Measurements from ENCODE around the gene FAM3C. TPM values are rescaled to one million over a fixed set of nuclear protein-coding genes. Genes with fewer than 3 reads are reported as not detected.

Gene FAM3C
- total and polyA plus RNA-seq, 10 of the 15 experiments (the other 5 are each of a cell fraction or from before 2014, with no cell fraction given) = 11.0 to 110 (median 27.8) TPM

GRCh38 chr7:121395961-121396757 lies at the start of gene FAM3C (continued):
- TF ChIP-seq ZNF687 (IDR thresholded peaks at IDR 0.05) (peak; percentile 78), BCL11A (IDR thresholded peaks at IDR 0.05; ENCODE audit: low read depth, low read length) (no peak; the same call in 1 of the 2 replicates), FOS (IDR thresholded peaks at IDR 0.05; ENCODE audit: borderline replicate concordance, extremely low read depth, insufficient read length) (no peak), MYC (IDR thresholded peaks at IDR 0.05; ENCODE audit: insufficient read depth, insufficient read length, insufficient replicate concordance, low read length, severe bottlenecking) (no peak), STAT3 (IDR thresholded peaks at IDR 0.05; ENCODE audit: low read depth, low read length) (no peak), CBX5 (IDR thresholded peaks at IDR 0.05; ENCODE audit: low read depth) (peak; percentile 95), CBFB (IDR thresholded peaks at IDR 0.05; ENCODE audit: low read depth) (no peak; the same call in 1 of the 2 replicates), PRDM15 (CRISPR knock-in tag; IDR thresholded peaks at IDR 0.05) (no peak), WRNIP1 (IDR thresholded peaks at IDR 0.05; ENCODE audit: borderline replicate concordance, low read depth, low read length) (no peak), KLF5 (IDR thresholded peaks at IDR 0.05; ENCODE audit: partially characterized antibody) (peak; percentile 88), EGR1 (IDR thresholded peaks at IDR 0.05; ENCODE audit: borderline replicate concordance in 1 of 2, low read depth in 2 of 2, low read length in 2 of 2) (peak in 1 of 2 experiments; percentile 98; a peak in 2 of 3 replicates), MEF2B (IDR thresholded peaks at IDR 0.05; ENCODE audit: partially characterized antibody, poor library complexity, severe bottlenecking) (peak; percentile 65), POU2F2 (IDR thresholded peaks at IDR 0.05; ENCODE audit: borderline replicate concordance, low read depth, low read length) (0 out of 3 replicates have a peak, but pooled peaks have one; percentile 15), BCLAF1 (IDR thresholded peaks at IDR 0.05) (peak; percentile 67; the same call in 1 of the 2 replicates), TCF7 (IDR thresholded peaks at IDR 0.05; ENCODE audit: borderline replicate concordance) (no peak), POLR2AphosphoS5 (IDR thresholded peaks at IDR 0.05; ENCODE audit: low read length) (peak; percentile 86), SREBF1 (IDR thresholded peaks at IDR 0.05; ENCODE audit: low read length) (no peak), JUNB (IDR thresholded peaks at IDR 0.05) (no peak), SMC3 (IDR thresholded peaks at IDR 0.05; ENCODE audit: borderline replicate concordance, low read length) (peak; percentile 44; the same call in 1 of the 2 replicates)

Measured in GM12878 (cell line).